GM19395 (cell line): ENCODE results near the gene EHMT1.

Experiments
- ATAC-seq: cut with Tn5 transposase; IDR thresholded peaks from one replicate; pipeline ENCODE4 v1.9.1; 2021; ENCODE audit warnings: mild to moderate bottlenecking, moderate library complexity; ENCODE audit not compliant: unreplicated experiment

The EHMT1 gene

GRCh38 chr9:137690930-137691645, 72.3 kb downstream of the EHMT1 start:
- ATAC-seq = no peak

- no peak for ATAC-seq
Observed at GRCh38 chr9:137691646-137692351, 73.0 kb downstream of the EHMT1 start.

- no peak for ATAC-seq
Observed at GRCh38 chr9:137694236-137694959, 75.6 kb downstream of the EHMT1 start.

GRCh38 chr9:137694962-137695875, 76.4 kb downstream of the EHMT1 start:
- ATAC-seq = no peak

GRCh38 chr9:137696136-137696925, 77.5 kb downstream of the EHMT1 start:
- ATAC-seq = no peak

- ATAC-seq = no peak
Observed at GRCh38 chr9:137697193-137697592, 78.4 kb downstream of the EHMT1 start.

- ATAC-seq = no peak
Observed at GRCh38 chr9:137697832-137698231, 79.0 kb downstream of the EHMT1 start.

GRCh38 chr9:137700911-137701310, 82.1 kb downstream of the EHMT1 start:
- no peak for ATAC-seq

- no peak for ATAC-seq
Observed at GRCh38 chr9:137702615-137703379, 84.0 kb downstream of the EHMT1 start.

- no peak for ATAC-seq
Observed at GRCh38 chr9:137703842-137704508, 85.2 kb downstream of the EHMT1 start.

- peak; percentile 80 for ATAC-seq
Observed at GRCh38 chr9:137705443-137705863, 86.6 kb downstream of the EHMT1 start.

- peak; percentile 16 for ATAC-seq
Observed at GRCh38 chr9:137705906-137706305, 87.1 kb downstream of the EHMT1 start.

GRCh38 chr9:137707361-137707760, 88.6 kb downstream of the EHMT1 start:
- ATAC-seq = no peak

GRCh38 chr9:137708590-137709284, 89.9 kb downstream of the EHMT1 start:
- no peak for ATAC-seq

GRCh38 chr9:137709411-137710101, 90.8 kb downstream of the EHMT1 start:
- ATAC-seq = no peak

- ATAC-seq = no peak
Observed at GRCh38 chr9:137710704-137711103, 91.9 kb downstream of the EHMT1 start.

- no peak for ATAC-seq
Observed at GRCh38 chr9:137711678-137712105, 92.9 kb downstream of the EHMT1 start.
